CD4-positive, alpha-beta memory T cell (primary cell): Measurements from ENCODE around the gene COPE. TPM values are rescaled to one million over a fixed set of nuclear protein-coding genes. Genes with fewer than 3 reads are reported as not detected.

Source experiments
- polyA plus RNA-seq, 2 donors: library from polyadenylated mRNA; unstranded; fragments of 300-500 nt; fragmentation: Illumina TruSeq; gene quantifications; one replicate each; pipeline ENCODE4 v1.2.3, GENCODE V29; 2021
- total RNA-seq, 2 experiments: library from RNA; stranded (reverse); gene quantifications; one replicate each; pipeline ENCODE4 v1.2.3, GENCODE V29; 2021

COPE gene
- total and polyA plus RNA-seq, 4 experiments from 2014 or later: 165 to 276 (median 221) TPM

Other genes starting within 250 kb of the COPE start
- gene CRTC1, start 235.7 kb downstream of the COPE start, total RNA-seq: 10 to 100 TPM; 19.6 to 20.8 TPM
- 1 to 10 TPM in 1 of 2 donors, not detected in 1; 1.7 TPM for gene CRTC1, start 235.7 kb downstream of the COPE start, polyA plus RNA-seq
- gene COMP, start 128.1 kb downstream of the COPE start, total RNA-seq: not detected
- not detected for gene COMP, start 128.1 kb downstream of the COPE start, polyA plus RNA-seq
- gene UPF1, start 87.4 kb downstream of the COPE start, total RNA-seq: 100 to 1,000 TPM; 127 to 130 TPM
- 10 to 100 TPM in 1 of 2 donors, 1 to 10 TPM in 1; 2.6 to 21.9 TPM for gene UPF1, start 87.4 kb downstream of the COPE start, polyA plus RNA-seq
- gene CERS1, start 23.2 kb downstream of the COPE start, total RNA-seq: not detected
- gene CERS1, start 23.2 kb downstream of the COPE start, polyA plus RNA-seq: not detected
- 10 to 100 TPM; 40.9 to 43.6 TPM for gene DDX49, start 328 bp upstream of the COPE start, total RNA-seq
- gene DDX49, start 328 bp upstream of the COPE start, polyA plus RNA-seq: 10 to 100 TPM; 20.7 to 32.1 TPM
- 1 to 10 TPM; 2.1 to 2.4 TPM for gene HOMER3, start 21.8 kb upstream of the COPE start, total RNA-seq
- gene HOMER3, start 21.8 kb upstream of the COPE start, polyA plus RNA-seq: 1 to 10 TPM; 2.6 to 2.7 TPM
- 100 to 1,000 TPM; 111 to 113 TPM for gene SUGP2, start 114.1 kb upstream of the COPE start, total RNA-seq
- 1 to 10 TPM; 3.9 to 8.2 TPM for gene SUGP2, start 114.1 kb upstream of the COPE start, polyA plus RNA-seq
- 10 to 100 TPM; 11.8 to 12.8 TPM for gene ARMC6, start 114.2 kb upstream of the COPE start, total RNA-seq
- 10 to 100 TPM; 23.6 to 25.8 TPM for gene ARMC6, start 114.2 kb upstream of the COPE start, polyA plus RNA-seq
- 10 to 100 TPM; 28.3 to 31.6 TPM for gene SLC25A42, start 144.6 kb upstream of the COPE start, total RNA-seq
- 10 to 100 TPM; 11.3 to 13.7 TPM for gene SLC25A42, start 144.6 kb upstream of the COPE start, polyA plus RNA-seq
- gene TMEM161A, start 219.1 kb upstream of the COPE start, total RNA-seq: 10 to 100 TPM; 22.5 to 25.1 TPM
- gene TMEM161A, start 219.1 kb upstream of the COPE start, polyA plus RNA-seq: 10 to 100 TPM; 17.0 to 31.2 TPM